Ishikawa (cell line): ENCODE measurements around the gene RALY.

Experiments
- CREB1 ChIP-seq: IDR thresholded peaks from 2 replicates; pipeline ENCODE4 v1.6.1; 2012; ENCODE audit warnings: low read depth
- EGR1 ChIP-seq: IDR thresholded peaks from 2 replicates; pipeline ENCODE4 v1.6.1; 2012
- EP300 ChIP-seq: IDR thresholded peaks from 2 replicates; pipeline ENCODE4 v1.6.1; 2012; ENCODE audit warnings: borderline replicate concordance
- FOXM1 ChIP-seq: IDR thresholded peaks from 2 replicates; pipeline ENCODE4 v1.6.1; 2012; ENCODE audit warnings: low read depth, borderline replicate concordance
- MAX ChIP-seq: IDR thresholded peaks from 2 replicates; pipeline ENCODE4 v1.6.1; 2012
- NFIC ChIP-seq: IDR thresholded peaks from 2 replicates; pipeline ENCODE4 v1.6.1; 2012
- RAD21 ChIP-seq: IDR thresholded peaks from 2 replicates; pipeline ENCODE4 v1.6.1; 2012; ENCODE audit warnings: low read depth
- TAF1 ChIP-seq: IDR thresholded peaks from 2 replicates; pipeline ENCODE4 v1.6.1; 2012; ENCODE audit warnings: low read depth, mild to moderate bottlenecking
- TCF12 ChIP-seq: IDR thresholded peaks from 2 replicates; pipeline ENCODE4 v1.6.1; 2012; ENCODE audit warnings: low read depth
- TEAD4 ChIP-seq: IDR thresholded peaks from 2 replicates; pipeline ENCODE4 v1.6.1; 2012
- USF1 ChIP-seq: IDR thresholded peaks from 2 replicates; pipeline ENCODE4 v1.6.1; 2012
- TF ChIP-seq, protein P1 (sequence below): IDR thresholded peaks from 2 replicates; pipeline ENCODE4 v1.6.1; 2012; ENCODE audit warnings: low read depth, mild to moderate bottlenecking

DNA sequence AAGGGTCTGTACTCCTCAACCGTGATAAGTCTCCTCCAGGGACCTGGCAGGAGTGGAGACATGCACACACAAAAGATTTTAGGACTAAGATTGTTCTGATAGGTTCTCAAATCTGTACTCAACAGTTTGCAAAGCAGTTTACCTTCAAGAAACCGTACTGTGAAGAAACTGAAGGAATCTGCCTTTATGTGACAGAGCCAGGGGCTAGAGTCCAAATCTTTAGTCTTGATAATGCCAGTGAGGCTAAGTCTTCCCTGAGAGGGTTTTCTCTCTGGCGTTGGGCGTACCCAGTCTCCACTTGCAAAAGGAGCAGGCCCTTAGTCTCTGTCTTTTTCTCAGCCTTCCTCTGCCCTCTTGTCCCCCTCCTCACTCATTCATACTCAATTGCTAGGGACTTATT, 47.5 kb downstream of the RALY start:
- TF ChIP-seq NFIC (no peak), EP300 (no peak), MAX (no peak), CREB1 (no peak), TEAD4 (no peak), RAD21 (no peak), TCF12 (no peak), USF1 (no peak), EGR1 (no peak), TAF1 (no peak), FOXM1 (no peak)
- TF ChIP-seq, protein P1, sequence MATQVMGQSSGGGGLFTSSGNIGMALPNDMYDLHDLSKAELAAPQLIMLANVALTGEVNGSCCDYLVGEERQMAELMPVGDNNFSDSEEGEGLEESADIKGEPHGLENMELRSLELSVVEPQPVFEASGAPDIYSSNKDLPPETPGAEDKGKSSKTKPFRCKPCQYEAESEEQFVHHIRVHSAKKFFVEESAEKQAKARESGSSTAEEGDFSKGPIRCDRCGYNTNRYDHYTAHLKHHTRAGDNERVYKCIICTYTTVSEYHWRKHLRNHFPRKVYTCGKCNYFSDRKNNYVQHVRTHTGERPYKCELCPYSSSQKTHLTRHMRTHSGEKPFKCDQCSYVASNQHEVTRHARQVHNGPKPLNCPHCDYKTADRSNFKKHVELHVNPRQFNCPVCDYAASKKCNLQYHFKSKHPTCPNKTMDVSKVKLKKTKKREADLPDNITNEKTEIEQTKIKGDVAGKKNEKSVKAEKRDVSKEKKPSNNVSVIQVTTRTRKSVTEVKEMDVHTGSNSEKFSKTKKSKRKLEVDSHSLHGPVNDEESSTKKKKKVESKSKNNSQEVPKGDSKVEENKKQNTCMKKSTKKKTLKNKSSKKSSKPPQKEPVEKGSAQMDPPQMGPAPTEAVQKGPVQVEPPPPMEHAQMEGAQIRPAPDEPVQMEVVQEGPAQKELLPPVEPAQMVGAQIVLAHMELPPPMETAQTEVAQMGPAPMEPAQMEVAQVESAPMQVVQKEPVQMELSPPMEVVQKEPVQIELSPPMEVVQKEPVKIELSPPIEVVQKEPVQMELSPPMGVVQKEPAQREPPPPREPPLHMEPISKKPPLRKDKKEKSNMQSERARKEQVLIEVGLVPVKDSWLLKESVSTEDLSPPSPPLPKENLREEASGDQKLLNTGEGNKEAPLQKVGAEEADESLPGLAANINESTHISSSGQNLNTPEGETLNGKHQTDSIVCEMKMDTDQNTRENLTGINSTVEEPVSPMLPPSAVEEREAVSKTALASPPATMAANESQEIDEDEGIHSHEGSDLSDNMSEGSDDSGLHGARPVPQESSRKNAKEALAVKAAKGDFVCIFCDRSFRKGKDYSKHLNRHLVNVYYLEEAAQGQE, result no peak
